KMS-11 (cell line): ENCODE measurements around the gene TMEM131L.

ENCODE experiments used
- H2AFZ ChIP-seq: fragments of 200-600 bp; sonication (generic); 2 replicates; pipeline ENCODE4 v1.6.1; 2016; ENCODE audit warnings: antibody characterized with exemption, mixed run types, low read depth
- H3K27ac ChIP-seq: fragments of 200-600 bp; sonication (generic); 2 replicates; pipeline ENCODE4 v1.6.1; 2016; ENCODE audit warnings: mild to moderate bottlenecking, mixed run types
- H3K27me3 ChIP-seq: fragments of 200-600 bp; sonication (generic); 2 replicates; pipeline ENCODE4 v1.6.1; 2017; ENCODE audit warnings: mild to moderate bottlenecking, low read depth, mixed run types, moderate library complexity; ENCODE audit not compliant: insufficient read depth
- H3K36me3 ChIP-seq: fragments of 200-600 bp; sonication (generic); 2 replicates; pipeline ENCODE4 v1.6.1; 2017; ENCODE audit warnings: mild to moderate bottlenecking, mixed run types; ENCODE audit not compliant: insufficient read depth
- H3K4me1 ChIP-seq: fragments of 200-600 bp; sonication (generic); 2 replicates; pipeline ENCODE4 v1.6.1; 2016; ENCODE audit warnings: mild to moderate bottlenecking, low read depth, mixed run types; ENCODE audit not compliant: poor library complexity, severe bottlenecking
- H3K4me2 ChIP-seq: fragments of 200-600 bp; sonication (generic); 2 replicates; pipeline ENCODE4 v1.7.0; 2016; ENCODE audit warnings: mild to moderate bottlenecking, mixed run types
- H3K4me3 ChIP-seq: fragments of 200-600 bp; sonication (generic); IDR thresholded peaks from 2 replicates; pipeline ENCODE4 v1.6.1; 2017; ENCODE audit warnings: low read depth, low read length, mixed read lengths; ENCODE audit not compliant: insufficient read depth
- H3K79me2 ChIP-seq: fragments of 200-600 bp; sonication (generic); 2 replicates; pipeline ENCODE4 v1.6.1; 2016; ENCODE audit warnings: low read depth, mixed run types; ENCODE audit not compliant: insufficient read depth
- H3K9ac ChIP-seq: fragments of 200-600 bp; sonication (generic); 2 replicates; pipeline ENCODE4 v1.6.1; 2016; ENCODE audit warnings: mild to moderate bottlenecking, mixed run types
- H4K20me1 ChIP-seq: fragments of 200-600 bp; sonication (generic); 2 replicates; pipeline ENCODE4 v1.6.1; 2016; ENCODE audit warnings: mild to moderate bottlenecking, mixed run types; ENCODE audit not compliant: insufficient read depth
- TF ChIP-seq, protein P1 (sequence below): fragments of 200-600 bp; sonication (generic); conservative IDR thresholded peaks from 2 replicates; pipeline ENCODE4 v1.6.1; 2017; ENCODE audit warnings: low read depth, mild to moderate bottlenecking, antibody characterized with exemption, low read length, moderate library complexity, mixed read lengths

The TMEM131L gene

DNA sequence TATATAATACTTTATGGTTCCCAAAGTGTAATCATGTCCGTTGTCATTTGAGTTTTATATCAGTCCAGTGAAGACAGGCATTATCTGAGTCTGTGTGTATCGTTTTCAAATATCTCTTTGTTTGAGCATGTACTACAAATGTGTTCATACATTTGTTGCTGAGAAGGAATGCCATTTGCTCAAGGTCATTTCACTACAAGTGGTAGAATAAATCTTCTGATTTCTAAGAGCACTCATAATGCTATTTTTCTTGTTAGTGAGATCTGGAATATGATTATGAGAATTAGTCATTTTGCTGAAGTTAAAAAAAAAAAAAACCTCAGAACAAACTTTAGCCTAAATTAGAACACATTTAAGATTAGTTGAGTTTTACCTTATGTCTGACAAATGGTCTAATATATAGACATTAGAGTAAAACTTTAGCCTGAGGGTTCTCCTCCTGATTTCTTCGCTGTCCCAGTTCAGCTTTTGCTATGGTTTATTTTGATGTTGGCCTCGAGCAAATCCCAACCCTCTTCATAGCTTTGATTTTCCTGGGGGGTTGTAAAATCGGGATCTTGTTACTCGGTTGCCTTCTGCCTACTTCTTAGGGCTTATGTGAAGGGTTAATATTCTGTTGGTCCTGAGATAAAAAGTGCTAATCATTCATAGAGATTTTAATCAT lies 87.1 kb downstream of the TMEM131L start:
- Histone ChIP-seq H3K4me1 (no peaks in the 10 kb centered on the region), H2AFZ (no peak overlapping the region), H3K79me2 (no peaks in the 10 kb centered on the region), H3K36me3 (no peaks in the 10 kb centered on the region), H4K20me1 (no peaks in the 10 kb centered on the region), H3K27ac (no peak overlapping the region), H3K4me2 (no peak overlapping the region), H3K27me3 (no peaks in the 10 kb centered on the region), H3K4me3 (no peak overlapping the region), H3K9ac (no peak overlapping the region)
- TF ChIP-seq, protein P1, sequence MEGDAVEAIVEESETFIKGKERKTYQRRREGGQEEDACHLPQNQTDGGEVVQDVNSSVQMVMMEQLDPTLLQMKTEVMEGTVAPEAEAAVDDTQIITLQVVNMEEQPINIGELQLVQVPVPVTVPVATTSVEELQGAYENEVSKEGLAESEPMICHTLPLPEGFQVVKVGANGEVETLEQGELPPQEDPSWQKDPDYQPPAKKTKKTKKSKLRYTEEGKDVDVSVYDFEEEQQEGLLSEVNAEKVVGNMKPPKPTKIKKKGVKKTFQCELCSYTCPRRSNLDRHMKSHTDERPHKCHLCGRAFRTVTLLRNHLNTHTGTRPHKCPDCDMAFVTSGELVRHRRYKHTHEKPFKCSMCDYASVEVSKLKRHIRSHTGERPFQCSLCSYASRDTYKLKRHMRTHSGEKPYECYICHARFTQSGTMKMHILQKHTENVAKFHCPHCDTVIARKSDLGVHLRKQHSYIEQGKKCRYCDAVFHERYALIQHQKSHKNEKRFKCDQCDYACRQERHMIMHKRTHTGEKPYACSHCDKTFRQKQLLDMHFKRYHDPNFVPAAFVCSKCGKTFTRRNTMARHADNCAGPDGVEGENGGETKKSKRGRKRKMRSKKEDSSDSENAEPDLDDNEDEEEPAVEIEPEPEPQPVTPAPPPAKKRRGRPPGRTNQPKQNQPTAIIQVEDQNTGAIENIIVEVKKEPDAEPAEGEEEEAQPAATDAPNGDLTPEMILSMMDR, result no peak

DNA sequence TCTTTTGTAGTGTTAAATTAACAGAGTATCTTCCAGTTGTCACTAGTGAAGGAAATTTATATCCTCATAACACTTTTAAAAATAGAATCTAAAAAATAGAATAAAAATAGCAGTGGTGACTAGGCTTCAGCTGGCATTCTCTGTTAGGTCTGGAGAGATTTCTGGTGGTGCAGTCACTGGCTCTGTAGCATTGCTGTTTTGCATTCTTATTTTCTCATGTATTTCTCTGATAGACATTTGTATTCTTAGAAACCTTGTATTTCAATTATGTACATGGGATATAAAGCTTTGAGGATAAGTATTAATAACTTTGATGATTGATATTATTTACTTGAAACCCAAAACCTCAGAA lies 87.6 kb downstream of the TMEM131L start:
- Histone ChIP-seq H3K4me1 (no peaks in the 10 kb centered on the region), H3K4me3 (no peak overlapping the region), H2AFZ (no peak overlapping the region), H3K79me2 (no peaks in the 10 kb centered on the region), H3K27me3 (no peaks in the 10 kb centered on the region), H3K36me3 (no peaks in the 10 kb centered on the region), H4K20me1 (no peaks in the 10 kb centered on the region), H3K4me2 (no peak overlapping the region), H3K9ac (no peak overlapping the region), H3K27ac (no peak overlapping the region)
- TF ChIP-seq, protein P1, result no peak

DNA sequence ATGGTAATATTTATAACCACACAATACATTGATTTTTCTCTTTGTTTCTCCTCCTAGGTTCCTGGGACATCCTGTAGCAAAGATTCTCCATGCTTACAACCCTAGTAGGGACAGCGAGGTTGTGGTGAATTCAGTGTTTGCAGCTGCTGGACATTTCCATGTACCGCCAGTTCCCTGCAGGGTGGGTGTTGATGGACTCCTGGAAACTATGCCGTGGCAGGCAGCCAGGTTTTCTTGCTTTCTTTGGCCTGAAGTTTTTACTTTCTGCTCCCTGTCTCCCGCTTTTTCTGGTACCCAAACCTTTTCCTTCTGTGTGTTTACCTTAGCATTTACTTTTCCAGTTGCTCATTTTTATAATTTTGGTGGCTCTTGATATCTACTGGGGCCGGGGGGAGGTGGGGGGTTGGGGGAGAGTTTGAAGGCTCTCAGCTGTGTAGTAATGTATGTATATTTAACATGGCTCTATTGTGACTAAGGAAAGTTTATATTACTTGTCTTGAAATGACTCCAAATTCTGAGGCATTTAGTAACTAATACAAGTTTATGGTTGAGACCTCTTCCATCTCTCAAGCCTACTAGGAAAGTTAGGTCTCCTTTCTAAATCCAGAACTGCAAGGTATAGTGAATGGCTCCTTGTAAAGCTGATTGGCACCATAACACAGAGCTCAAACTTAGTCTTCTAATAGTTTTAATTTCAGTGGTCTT lies 89.7 kb downstream of the TMEM131L start:
- no peaks in the 10 kb centered on the region for H3K36me3 ChIP-seq
- no peak overlapping the region for H3K4me2 ChIP-seq
- H4K20me1 ChIP-seq, result no peaks in the 10 kb centered on the region
- no peaks in the 10 kb centered on the region for H3K79me2 ChIP-seq
- H3K9ac ChIP-seq, result no peak overlapping the region
- H2AFZ ChIP-seq, result no peak overlapping the region
- no peaks in the 10 kb centered on the region for H3K27me3 ChIP-seq
- H3K27ac ChIP-seq, result no peak overlapping the region
- no peaks in the 10 kb centered on the region for H3K4me1 ChIP-seq
- H3K4me3 ChIP-seq, result no peak overlapping the region
- TF ChIP-seq, protein P1, result no peak

DNA sequence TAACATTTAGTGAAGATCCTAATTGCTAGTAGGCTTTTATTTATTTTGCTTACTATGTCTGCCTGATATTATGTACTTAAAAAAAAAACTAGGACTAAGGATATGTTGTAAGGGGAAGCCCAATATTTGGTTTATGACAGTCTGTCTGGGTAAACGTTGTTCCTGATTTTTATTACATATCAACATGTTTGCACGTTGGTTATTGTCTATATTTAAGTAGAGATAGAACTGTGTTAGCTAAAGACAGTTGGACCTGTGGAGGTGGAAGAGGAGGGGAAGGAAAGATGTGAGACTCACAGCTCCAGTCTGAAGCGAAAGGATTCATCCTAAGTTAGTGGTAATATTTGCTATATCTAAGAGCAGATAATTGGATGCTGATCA lies 90.3 kb downstream of the TMEM131L start:
- H3K36me3 ChIP-seq, result no peaks in the 10 kb centered on the region

More for the DNA sequence above, 90.3 kb downstream of the TMEM131L start:
- no peaks in the 10 kb centered on the region for H3K27me3 ChIP-seq
- no peak overlapping the region for H3K27ac ChIP-seq
- no peak overlapping the region for H3K4me3 ChIP-seq
- no peak overlapping the region for H3K9ac ChIP-seq
- no peaks in the 10 kb centered on the region for H3K79me2 ChIP-seq
- no peaks in the 10 kb centered on the region for H4K20me1 ChIP-seq
- no peak overlapping the region for H3K4me2 ChIP-seq
- no peaks in the 10 kb centered on the region for H3K4me1 ChIP-seq
- TF ChIP-seq, protein P1, result no peak
- no peak overlapping the region for H2AFZ ChIP-seq
